Uterus (tissue), 2 donors: ENCODE results near the gene SLC7A14.

Source experiments
- POLR2A ChIP-seq, 2 donors: fragments of 450-650 bp; IDR thresholded peaks; one replicate each; pipeline ENCODE4 v1.6.1; 2016; ENCODE audit warnings: antibody characterized with exemption in 2 of 2, mild to moderate bottlenecking in 1 of 2, moderate library complexity in 1 of 2
- TF ChIP-seq, protein P1 (sequence below), 4 experiments: fragments of 200-600 bp in 2 of 4; fragments of 450-650 bp in 2 of 4; sonication (generic) in 2 of 4; IDR thresholded peaks; one replicate each; pipeline ENCODE4 v1.5.1; 2016 to 2019; ENCODE audit warnings: antibody characterized with exemption in 4 of 4, mild to moderate bottlenecking in 2 of 4, moderate library complexity in 1 of 4

DNA sequence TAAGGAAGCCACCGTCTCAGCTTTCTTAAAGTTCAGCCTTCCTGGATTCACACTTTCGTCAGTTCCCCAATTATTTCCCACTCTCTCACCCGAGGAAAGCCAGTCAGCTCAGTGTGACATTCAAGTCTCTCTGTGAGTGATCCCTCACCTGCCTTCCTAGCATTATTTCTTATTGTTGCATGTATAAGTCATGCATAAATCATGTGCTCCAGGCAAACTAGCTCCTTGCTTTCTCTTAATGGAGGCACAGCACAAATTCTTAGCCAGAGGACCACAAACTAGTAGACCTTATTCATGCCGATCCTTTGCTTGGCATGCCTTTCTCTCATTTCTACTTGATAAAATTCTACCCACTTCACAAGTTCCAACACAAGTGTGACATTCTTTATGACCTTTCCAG, 122.9 kb downstream of the SLC7A14 start:
- TF ChIP-seq, protein P1, sequence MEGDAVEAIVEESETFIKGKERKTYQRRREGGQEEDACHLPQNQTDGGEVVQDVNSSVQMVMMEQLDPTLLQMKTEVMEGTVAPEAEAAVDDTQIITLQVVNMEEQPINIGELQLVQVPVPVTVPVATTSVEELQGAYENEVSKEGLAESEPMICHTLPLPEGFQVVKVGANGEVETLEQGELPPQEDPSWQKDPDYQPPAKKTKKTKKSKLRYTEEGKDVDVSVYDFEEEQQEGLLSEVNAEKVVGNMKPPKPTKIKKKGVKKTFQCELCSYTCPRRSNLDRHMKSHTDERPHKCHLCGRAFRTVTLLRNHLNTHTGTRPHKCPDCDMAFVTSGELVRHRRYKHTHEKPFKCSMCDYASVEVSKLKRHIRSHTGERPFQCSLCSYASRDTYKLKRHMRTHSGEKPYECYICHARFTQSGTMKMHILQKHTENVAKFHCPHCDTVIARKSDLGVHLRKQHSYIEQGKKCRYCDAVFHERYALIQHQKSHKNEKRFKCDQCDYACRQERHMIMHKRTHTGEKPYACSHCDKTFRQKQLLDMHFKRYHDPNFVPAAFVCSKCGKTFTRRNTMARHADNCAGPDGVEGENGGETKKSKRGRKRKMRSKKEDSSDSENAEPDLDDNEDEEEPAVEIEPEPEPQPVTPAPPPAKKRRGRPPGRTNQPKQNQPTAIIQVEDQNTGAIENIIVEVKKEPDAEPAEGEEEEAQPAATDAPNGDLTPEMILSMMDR (IDR thresholded peaks at IDR 0.05) = no peak
- TF ChIP-seq POLR2A (IDR thresholded peaks at IDR 0.05) = no peak
